Fibroblast of pulmonary artery (primary cell): ENCODE measurements around the gene USP20.

Source experiments
- DNase-seq: peaks from one replicate; pipeline ENCODE4 v3.0.0-alpha.2; 2010; ENCODE audit warnings: low read depth
- H3K4me3 ChIP-seq: replicated peaks from 2 replicates; pipeline ENCODE4 v1.5.1; 2011; ENCODE audit warnings: low read depth, mild to moderate bottlenecking, control low read depth, low read length, moderate library complexity
- CTCF ChIP-seq: IDR thresholded peaks from 2 replicates; pipeline ENCODE4 v1.5.1; 2011; ENCODE audit warnings: mild to moderate bottlenecking, control low read depth, low read length, inconsistent platforms; ENCODE audit errors: missing control alignments

The USP20 gene

GRCh38 chr9:129802833-129803675 is 32.2 kb upstream of the USP20 start, which contains the start of gene TOR1B:
Gene TOR1B, plus strand, starts transcription at chr9:129803184. Its CDS starts 29 bp downstream, at chr9:129803213.
- TF ChIP-seq CTCF: no peak
- H3K4me3 ChIP-seq: peak within 1 kb of the TSS; percentile 73
- peak; percentile 93 for DNase-seq

- DNase-seq: no peak
- peak overlapping the region; percentile 73 for H3K4me3 ChIP-seq
- no peak for TF ChIP-seq CTCF
Measured at GRCh38 chr9:129803676-129804060, 31.6 kb upstream of the USP20 start.

- TF ChIP-seq CTCF: no peak
- DNase-seq: no peak
- H3K4me3 ChIP-seq: no peak overlapping the region
Measured at GRCh38 chr9:129806061-129806460, 29.2 kb upstream of the USP20 start.

- TF ChIP-seq CTCF: no peak
- H3K4me3 ChIP-seq: no peak overlapping the region
- DNase-seq: no peak
Measured at GRCh38 chr9:129809346-129809745, 25.9 kb upstream of the USP20 start.

GRCh38 chr9:129810116-129810515 is 25.1 kb upstream of the USP20 start:
- no peak overlapping the region for H3K4me3 ChIP-seq
- no peak for DNase-seq
- TF ChIP-seq CTCF: no peak

- H3K4me3 ChIP-seq: no peak overlapping the region
- DNase-seq: no peak
- TF ChIP-seq CTCF: no peak
Measured at GRCh38 chr9:129810788-129811187, 24.5 kb upstream of the USP20 start.

- no peak for DNase-seq
- TF ChIP-seq CTCF: no peak
- no peak overlapping the region for H3K4me3 ChIP-seq
Measured at GRCh38 chr9:129811967-129812363, 23.3 kb upstream of the USP20 start.
